Measurements from ENCODE around the gene TMEM229B.

GRCh38 chr14:67429510-67430205, 58.9 kb downstream of the TMEM229B start:
- TF ChIP-seq CTCF (IDR thresholded peaks at IDR 0.05): no peak
- TF ChIP-seq POLR2A (IDR thresholded peaks at IDR 0.05): no peak
- no peak for TF ChIP-seq EP300 (IDR thresholded peaks at IDR 0.05)
